IMR-90 (cell line): ENCODE measurements around the gene PRKN. TPM values are rescaled to one million over a fixed set of nuclear protein-coding genes. Genes with fewer than 3 reads are reported as not detected.

ENCODE experiments used
- ATAC-seq: fragments of 200-7000 bp; cut with Tn5 transposase; 2 replicates; pipeline ENCODE4 v1.9.1; 2020; ENCODE audit warnings: low read depth, mild to moderate bottlenecking, moderate library complexity
- BruUV-seq: library from RNA; stranded (reverse); fragments of 400-500 nt; replicated peaks from 2 replicates; lab custom pipeline; 2021; lab: Mats Ljungman, UMichigan
- CTCF ChIA-PET: fragments of 300-600 bp; formaldehyde crosslinking; extraction: SDS; loops from one replicate; lab custom pipeline; 2021; ENCODE audit warnings: antibody characterized with exemption; lab: Yijun Ruan, JAX
- POLR2A ChIA-PET: fragments of 300-600 bp; sonication (Branson Sonifier 250); formaldehyde crosslinking; loops from one replicate; lab custom pipeline; 2022; ENCODE audit warnings: antibody characterized with exemption; ENCODE audit not compliant: unreplicated experiment; lab: Charles Lee
- DNase-seq: peaks from one replicate; pipeline ENCODE4 v3.0.0; 2013
- H2AFZ ChIP-seq: replicated peaks from 2 replicates; pipeline ENCODE3; 2013; ENCODE audit warnings: low read length, mild to moderate bottlenecking; ENCODE audit not compliant: poor library complexity
- H2AK5ac ChIP-seq: 2 replicates; pipeline ENCODE4 v1.6.1; 2013; ENCODE audit warnings: low read depth, low read length, inconsistent platforms
- H2AK9ac ChIP-seq: replicated peaks from 2 replicates; pipeline ENCODE3; 2013; ENCODE audit warnings: mild to moderate bottlenecking, low read depth, low read length, moderate library complexity; ENCODE audit not compliant: poor library complexity
- H2BK120ac ChIP-seq: 2 replicates; pipeline ENCODE4 v1.6.1; 2013; ENCODE audit warnings: low read depth, low read length, inconsistent platforms
- H2BK15ac ChIP-seq: 3 replicates; pipeline ENCODE4 v1.6.1; 2013; ENCODE audit warnings: low read depth, low read length, inconsistent platforms
- H2BK20ac ChIP-seq: 2 replicates; pipeline ENCODE4 v1.6.1; 2013; ENCODE audit warnings: low read depth, mild to moderate bottlenecking, inconsistent platforms, low read length, moderate library complexity
- H2BK5ac ChIP-seq: 2 replicates; pipeline ENCODE4 v1.6.1; 2013; ENCODE audit warnings: mild to moderate bottlenecking, low read depth, low read length, inconsistent platforms; ENCODE audit not compliant: poor library complexity, severe bottlenecking
- H3K14ac ChIP-seq: replicated peaks from 2 replicates; pipeline ENCODE4 v1.6.1; 2013; ENCODE audit warnings: low read depth, low read length, inconsistent platforms
- H3K18ac ChIP-seq: 2 replicates; pipeline ENCODE4 v1.6.1; 2013; ENCODE audit warnings: low read depth, low read length, control low read depth
- H3K23ac ChIP-seq: 2 replicates; pipeline ENCODE4 v1.6.1; 2013; ENCODE audit warnings: low read depth, low read length, inconsistent platforms
- H3K27ac ChIP-seq: 2 replicates; pipeline ENCODE4 v1.5.1; 2013; ENCODE audit warnings: mild to moderate bottlenecking, control low read depth, low read length; ENCODE audit not compliant: insufficient read depth
- H3K27me3 ChIP-seq: 2 replicates; pipeline ENCODE4 v1.6.1; 2013; ENCODE audit warnings: low read length; ENCODE audit not compliant: control insufficient read depth, insufficient read depth
- H3K36me3 ChIP-seq: 2 replicates; pipeline ENCODE4 v1.6.1; 2013; ENCODE audit warnings: low read length, mixed read lengths; ENCODE audit not compliant: control insufficient read depth, insufficient read depth
- H3K4ac ChIP-seq: 2 replicates; pipeline ENCODE4 v1.6.1; 2013; ENCODE audit warnings: low read depth, low read length, inconsistent platforms
- H3K4me1 ChIP-seq: 2 replicates; pipeline ENCODE4 v1.6.1; 2013; ENCODE audit warnings: low read length, mixed read lengths; ENCODE audit not compliant: control insufficient read depth, insufficient read depth
- H3K4me2 ChIP-seq: 2 replicates; pipeline ENCODE4 v1.6.1; 2013; ENCODE audit warnings: low read depth, mild to moderate bottlenecking, control low read depth, low read length, moderate library complexity
- H3K4me3 ChIP-seq: 2 replicates; pipeline ENCODE4 v1.5.1; 2013; ENCODE audit warnings: low read depth, mild to moderate bottlenecking, control low read depth, low read length, moderate library complexity; ENCODE audit not compliant: insufficient read depth
- H3K56ac ChIP-seq: 2 replicates; pipeline ENCODE4 v1.6.1; 2013; ENCODE audit warnings: low read length, inconsistent platforms; ENCODE audit not compliant: insufficient read depth; ENCODE audit errors: extremely low read depth
- H3K79me1 ChIP-seq, 2 experiments: 2 replicates each; pipeline ENCODE4 v1.6.1; 2013; ENCODE audit warnings: low read length in 2 of 2, inconsistent platforms in 1 of 2, low read depth in 1 of 2
- H3K9ac ChIP-seq: 2 replicates; pipeline ENCODE4 v1.6.1; 2013; ENCODE audit warnings: low read depth, low read length, control low read depth
- H3K9me1 ChIP-seq: 2 replicates; pipeline ENCODE4 v1.6.1; 2013; ENCODE audit warnings: low read length, inconsistent platforms; ENCODE audit not compliant: insufficient read depth
- H3K9me3 ChIP-seq: 2 replicates; pipeline ENCODE4 v1.6.1; 2013; ENCODE audit warnings: low read length; ENCODE audit not compliant: control insufficient read depth, insufficient read depth
- H4K20me1 ChIP-seq: 2 replicates; pipeline ENCODE4 v1.6.1; 2013; ENCODE audit warnings: low read length, inconsistent platforms; ENCODE audit not compliant: insufficient read depth
- H4K5ac ChIP-seq: 2 replicates; pipeline ENCODE4 v1.6.1; 2013; ENCODE audit warnings: mild to moderate bottlenecking, low read depth, low read length, control low read depth
- H4K8ac ChIP-seq, 2 experiments: 2 replicates each; pipeline ENCODE4 v1.6.1; 2013; ENCODE audit warnings: low read depth in 2 of 2, low read length in 2 of 2, control low read depth in 1 of 2, inconsistent platforms in 1 of 2
- H4K91ac ChIP-seq: 2 replicates; pipeline ENCODE4 v1.6.1; 2013; ENCODE audit warnings: low read depth, low read length, inconsistent platforms; ENCODE audit not compliant: insufficient read depth
- BHLHE40 ChIP-seq: fragments of 150-350 bp; IDR thresholded peaks from 2 replicates; pipeline ENCODE4 v1.6.1; 2016; ENCODE audit warnings: mild to moderate bottlenecking, low read depth, low read length
- CEBPB ChIP-seq: IDR thresholded peaks from 2 replicates; pipeline ENCODE4 v1.6.1; 2012; ENCODE audit warnings: low read depth, low read length, improper control_type of control experiment
- CHD1 ChIP-seq: IDR thresholded peaks from 2 replicates; pipeline ENCODE4 v1.6.1; 2012; ENCODE audit warnings: low read depth, low read length, improper control_type of control experiment
- FOS ChIP-seq: fragments of 150-350 bp; IDR thresholded peaks from 2 replicates; pipeline ENCODE4 v1.6.1; 2016; ENCODE audit warnings: low read depth, low read length
- MAFK ChIP-seq: IDR thresholded peaks from 2 replicates; pipeline ENCODE4 v1.6.1; 2012; ENCODE audit warnings: low read depth, low read length, improper control_type of control experiment
- MAZ ChIP-seq: IDR thresholded peaks from 2 replicates; pipeline ENCODE4 v1.6.1; 2012; ENCODE audit warnings: low read depth, mild to moderate bottlenecking, low read length, improper control_type of control experiment, moderate library complexity, borderline replicate concordance
- MXI1 ChIP-seq: IDR thresholded peaks from 2 replicates; pipeline ENCODE4 v1.6.1; 2012; ENCODE audit warnings: low read depth, mild to moderate bottlenecking, low read length, moderate library complexity, borderline replicate concordance
- POLR2A ChIP-seq: IDR thresholded peaks from 2 replicates; pipeline ENCODE4 v1.6.1; 2012; ENCODE audit warnings: mild to moderate bottlenecking, low read depth, low read length
- RCOR1 ChIP-seq: IDR thresholded peaks from 2 replicates; pipeline ENCODE4 v1.6.1; 2012; ENCODE audit warnings: mild to moderate bottlenecking, low read length, improper control_type of control experiment; ENCODE audit not compliant: insufficient replicate concordance
- RFX5 ChIP-seq: IDR thresholded peaks from 2 replicates; pipeline ENCODE4 v1.8.0; 2012; ENCODE audit warnings: low read depth, mild to moderate bottlenecking, low read length, moderate library complexity
- SMC3 ChIP-seq: fragments of 150-350 bp; IDR thresholded peaks from 2 replicates; pipeline ENCODE4 v1.6.1; 2016; ENCODE audit warnings: low read depth, mild to moderate bottlenecking, antibody characterized with exemption, low read length, moderate library complexity
- WGBS, 2 experiments: methylation state at CpG; one replicate each; pipeline versions ENCODE4 v1.1.5 to v1.1.7; 2013; ENCODE audit warnings: missing lambda C conversion rate in 2 of 2; ENCODE audit not compliant: insufficient read length in 1 of 2; ENCODE audit errors: extremely low coverage in 2 of 2; 5-methylcytosine and 5-hydroxymethylcytosine counted together
- dilution Hi-C: fragments of 300-500 bp; cut with HindIII; formaldehyde crosslinking; loops from one replicate; pipeline ENCODE4 v1.14.3; 2018; ENCODE audit warnings: low sequenced_read_pairs; ENCODE audit not compliant: unreplicated experiment
- in situ Hi-C: fragments of 300-500 bp; cut with MboI; formaldehyde crosslinking; loops from 3 replicates; pipeline ENCODE4 v1.14.3; 2019; ENCODE audit warnings: low sequenced_read_pairs, inconsistent platforms, mixed read lengths
- intact Hi-C: fragments of 100-400 bp; cut with micrococcal nuclease; formaldehyde crosslinking; loops from 2 replicates; pipeline ENCODE4 v1.10.0; 2022
- polyA plus RNA-seq, 3 experiments: library from polyadenylated mRNA; depleted of rRNA; stranded (reverse); fragments of >200 nt; gene quantifications; 2 replicates each; pipeline ENCODE4 v1.2.3, GENCODE V29; 2012; ENCODE audit warnings: low replicate concordance in 1 of 3
- total RNA-seq: library from RNA; depleted of rRNA; stranded (reverse); fragments of >200 nt; gene quantifications from 2 replicates; pipeline ENCODE4 v1.2.3, GENCODE V29; 2012
- TF ChIP-seq, protein P1 (sequence below): fragments of 150-350 bp; IDR thresholded peaks from 2 replicates; pipeline ENCODE4 v1.6.1; 2017; ENCODE audit warnings: mild to moderate bottlenecking, antibody characterized with exemption, low read length, low read depth
- TF ChIP-seq, protein P2 (sequence below): fragments of 150-350 bp; IDR thresholded peaks from 2 replicates; pipeline ENCODE4 v1.6.1; 2016; ENCODE audit warnings: low read depth, mild to moderate bottlenecking, low read length, moderate library complexity, borderline replicate concordance
- TF ChIP-seq, protein P3 (sequence below): conservative IDR thresholded peaks from 2 replicates; pipeline ENCODE4 v1.5.1; 2012; ENCODE audit warnings: mild to moderate bottlenecking, low read depth, low read length, improper control_type of control experiment

PRKN gene
- total and polyA plus RNA-seq, 2 of the 4 experiments (the other 2 are of a cell fraction): 0.15 to 0.18 TPM

DNA sequence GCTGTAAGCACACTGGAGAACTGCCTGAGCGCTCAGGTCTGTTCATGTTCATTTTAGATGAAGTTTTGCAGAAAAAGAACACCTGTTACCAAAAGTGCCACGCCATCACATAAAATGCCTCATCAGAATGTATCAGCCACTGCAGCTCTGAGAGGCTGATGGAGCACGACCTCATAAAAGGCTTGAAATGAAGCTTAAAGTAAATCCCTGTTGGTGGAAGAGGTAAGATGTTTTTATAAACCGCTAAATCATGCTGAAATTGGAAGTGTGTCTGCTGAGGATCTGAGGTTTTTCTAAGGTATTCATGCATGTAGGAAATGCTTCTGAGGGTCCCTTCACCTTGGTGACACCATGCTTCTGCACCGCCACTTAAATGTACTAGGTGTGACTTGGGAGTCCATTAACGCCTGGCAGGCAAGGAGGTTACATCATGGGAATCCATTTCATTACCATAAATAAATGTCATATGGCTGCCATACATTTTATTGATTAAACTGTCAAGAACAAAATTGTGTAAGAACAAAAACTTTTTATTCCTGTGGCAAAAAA lies 1090.6 kb downstream of the PRKN start:
- H3K36me3 ChIP-seq: no peaks in the 10 kb centered on the region
- dilution Hi-C loops (no loop called here), intact Hi-C loops (no loop called here), in situ Hi-C loops (no loop called here)
- ATAC-seq (no peak), DNase-seq (no peak)
- H3K9ac ChIP-seq: no peak overlapping the region
- no peaks in the 10 kb centered on the region for H3K4me1 ChIP-seq
- H3K14ac ChIP-seq: no peak overlapping the region
- ChIA-PET CTCF (no interaction called here), POLR2A (no interaction called here)
- H3K23ac ChIP-seq: no peak overlapping the region
- no peaks in the 10 kb centered on the region for H4K20me1 ChIP-seq
- H3K4me3 ChIP-seq: no peak overlapping the region
- H4K5ac ChIP-seq: no peak overlapping the region
- H2AFZ ChIP-seq: no peak overlapping the region
- no peak overlapping the region for H4K91ac ChIP-seq
- H2BK15ac ChIP-seq: no peak overlapping the region
- no peak overlapping the region for H2AK9ac ChIP-seq
- H2AK5ac ChIP-seq: no peak overlapping the region
- TF ChIP-seq MXI1 (no peak), RCOR1 (no peak), RFX5 (no peak), POLR2A (no peak), BHLHE40 (no peak), SMC3 (no peak), CHD1 (no peak), FOS (no peak), MAFK (no peak), CEBPB (no peak), MAZ (no peak)
- TF ChIP-seq, protein P1, sequence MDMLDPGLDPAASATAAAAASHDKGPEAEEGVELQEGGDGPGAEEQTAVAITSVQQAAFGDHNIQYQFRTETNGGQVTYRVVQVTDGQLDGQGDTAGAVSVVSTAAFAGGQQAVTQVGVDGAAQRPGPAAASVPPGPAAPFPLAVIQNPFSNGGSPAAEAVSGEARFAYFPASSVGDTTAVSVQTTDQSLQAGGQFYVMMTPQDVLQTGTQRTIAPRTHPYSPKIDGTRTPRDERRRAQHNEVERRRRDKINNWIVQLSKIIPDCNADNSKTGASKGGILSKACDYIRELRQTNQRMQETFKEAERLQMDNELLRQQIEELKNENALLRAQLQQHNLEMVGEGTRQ: no peak
- TF ChIP-seq, protein P2, sequence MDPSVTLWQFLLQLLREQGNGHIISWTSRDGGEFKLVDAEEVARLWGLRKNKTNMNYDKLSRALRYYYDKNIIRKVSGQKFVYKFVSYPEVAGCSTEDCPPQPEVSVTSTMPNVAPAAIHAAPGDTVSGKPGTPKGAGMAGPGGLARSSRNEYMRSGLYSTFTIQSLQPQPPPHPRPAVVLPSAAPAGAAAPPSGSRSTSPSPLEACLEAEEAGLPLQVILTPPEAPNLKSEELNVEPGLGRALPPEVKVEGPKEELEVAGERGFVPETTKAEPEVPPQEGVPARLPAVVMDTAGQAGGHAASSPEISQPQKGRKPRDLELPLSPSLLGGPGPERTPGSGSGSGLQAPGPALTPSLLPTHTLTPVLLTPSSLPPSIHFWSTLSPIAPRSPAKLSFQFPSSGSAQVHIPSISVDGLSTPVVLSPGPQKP: no peak
- TF ChIP-seq, protein P3, sequence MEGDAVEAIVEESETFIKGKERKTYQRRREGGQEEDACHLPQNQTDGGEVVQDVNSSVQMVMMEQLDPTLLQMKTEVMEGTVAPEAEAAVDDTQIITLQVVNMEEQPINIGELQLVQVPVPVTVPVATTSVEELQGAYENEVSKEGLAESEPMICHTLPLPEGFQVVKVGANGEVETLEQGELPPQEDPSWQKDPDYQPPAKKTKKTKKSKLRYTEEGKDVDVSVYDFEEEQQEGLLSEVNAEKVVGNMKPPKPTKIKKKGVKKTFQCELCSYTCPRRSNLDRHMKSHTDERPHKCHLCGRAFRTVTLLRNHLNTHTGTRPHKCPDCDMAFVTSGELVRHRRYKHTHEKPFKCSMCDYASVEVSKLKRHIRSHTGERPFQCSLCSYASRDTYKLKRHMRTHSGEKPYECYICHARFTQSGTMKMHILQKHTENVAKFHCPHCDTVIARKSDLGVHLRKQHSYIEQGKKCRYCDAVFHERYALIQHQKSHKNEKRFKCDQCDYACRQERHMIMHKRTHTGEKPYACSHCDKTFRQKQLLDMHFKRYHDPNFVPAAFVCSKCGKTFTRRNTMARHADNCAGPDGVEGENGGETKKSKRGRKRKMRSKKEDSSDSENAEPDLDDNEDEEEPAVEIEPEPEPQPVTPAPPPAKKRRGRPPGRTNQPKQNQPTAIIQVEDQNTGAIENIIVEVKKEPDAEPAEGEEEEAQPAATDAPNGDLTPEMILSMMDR: no peak
- no peak overlapping the region for H3K18ac ChIP-seq
- no peak overlapping the region for H4K8ac ChIP-seq
- H3K27me3 ChIP-seq: no peaks in the 10 kb centered on the region
- no CpG with 5 or more reads among the region's 6 CpGs for WGBS, 2 experiments
- no peak overlapping the region for H3K56ac ChIP-seq
- H3K9me1 ChIP-seq: no peaks in the 10 kb centered on the region
- H2BK5ac ChIP-seq: no peak overlapping the region
- no peak overlapping the region for H3K4ac ChIP-seq
- H3K4me2 ChIP-seq: no peak overlapping the region
- H2BK120ac ChIP-seq: no peak overlapping the region
- H2BK20ac ChIP-seq: no peak overlapping the region
- no TSS peak for BruUV-seq
- peaks cover 42% of the 10 kb centered on the region for H3K9me3 ChIP-seq
- H3K79me1 ChIP-seq: no peaks in the 10 kb centered on the region
- H3K27ac ChIP-seq: no peak overlapping the region
